Mesenchymal stem cell (in vitro differentiated cells and primary cell): ENCODE data around the gene PMCH.

ENCODE experiments used
- DNase-seq: peaks from one replicate; pipeline ENCODE4 v3.0.0-alpha.2; 2013
- H2AFZ ChIP-seq: one replicate; pipeline ENCODE4 v1.6.1; 2013; ENCODE audit warnings: low read depth, mild to moderate bottlenecking, control low read depth, inconsistent platforms, low read length, moderate library complexity
- H2AK5ac ChIP-seq: 2 replicates; pipeline ENCODE4 v1.6.1; 2013; ENCODE audit warnings: low read length, moderate library complexity, mild to moderate bottlenecking, inconsistent platforms; ENCODE audit not compliant: severe bottlenecking
- H2BK120ac ChIP-seq: one replicate; pipeline ENCODE4 v1.6.1; 2013; ENCODE audit warnings: low read depth, mild to moderate bottlenecking, inconsistent platforms, low read length, moderate library complexity
- H2BK12ac ChIP-seq, 2 experiments: one replicate each; pipeline ENCODE4 v1.6.1; 2013; ENCODE audit warnings: inconsistent platforms in 2 of 2, low read length in 2 of 2, mild to moderate bottlenecking in 2 of 2, moderate library complexity in 2 of 2, control low read depth in 1 of 2
- H2BK15ac ChIP-seq: one replicate; pipeline ENCODE4 v1.6.1; 2013; ENCODE audit warnings: mild to moderate bottlenecking, low read depth, inconsistent platforms; ENCODE audit not compliant: poor library complexity, severe bottlenecking
- H2BK5ac ChIP-seq: 2 replicates; pipeline ENCODE4 v1.6.1; 2013; ENCODE audit warnings: low read depth, mild to moderate bottlenecking, low read length, control low read depth, inconsistent platforms; ENCODE audit not compliant: poor library complexity, severe bottlenecking
- H3K14ac ChIP-seq, 2 experiments: one replicate each; pipeline ENCODE4 v1.6.1; 2013; ENCODE audit warnings: inconsistent platforms in 2 of 2, low read length in 2 of 2, control low read depth in 1 of 2, mild to moderate bottlenecking in 1 of 2, moderate library complexity in 1 of 2
- H3K18ac ChIP-seq, 2 experiments: one replicate each; pipeline ENCODE4 v1.6.1; 2013; ENCODE audit warnings: inconsistent platforms in 2 of 2, low read length in 2 of 2, control low read depth in 1 of 2, low read depth in 1 of 2, mild to moderate bottlenecking in 1 of 2
- H3K23ac ChIP-seq, 2 experiments: one replicate each; pipeline ENCODE4 v1.6.1; 2013; ENCODE audit warnings: inconsistent platforms in 2 of 2, low read length in 2 of 2, mild to moderate bottlenecking in 2 of 2, moderate library complexity in 2 of 2, control low read depth in 1 of 2
- H3K27ac ChIP-seq: 2 replicates; pipeline ENCODE4 v1.5.1; 2013; ENCODE audit warnings: mild to moderate bottlenecking, moderate library complexity, low read length, control low read depth, inconsistent platforms; ENCODE audit not compliant: poor library complexity, severe bottlenecking
- H3K27me3 ChIP-seq, 2 experiments: 2 replicates each; pipeline versions ENCODE4 v1.6.1 to v1.7.0; 2013; ENCODE audit warnings: low read length in 2 of 2, mild to moderate bottlenecking in 2 of 2, moderate library complexity in 2 of 2, control low read depth in 1 of 2, inconsistent platforms in 1 of 2; ENCODE audit not compliant: control insufficient read depth in 1 of 2, insufficient read depth in 1 of 2
- H3K36me3 ChIP-seq, 2 experiments: 2 replicates each; pipeline versions ENCODE4 v1.6.1 to v1.7.0; 2013; ENCODE audit warnings: low read length in 2 of 2, control low read depth in 1 of 2, inconsistent platforms in 1 of 2, low read depth in 1 of 2, mild to moderate bottlenecking in 1 of 2; ENCODE audit not compliant: insufficient read depth in 2 of 2, control insufficient read depth in 1 of 2
- H3K4ac ChIP-seq, 2 experiments: one replicate each; pipeline ENCODE4 v1.6.1; 2013; ENCODE audit warnings: inconsistent platforms in 2 of 2, low read length in 2 of 2, mild to moderate bottlenecking in 2 of 2, moderate library complexity in 2 of 2, control low read depth in 1 of 2, low read depth in 1 of 2
- H3K4me1 ChIP-seq: 2 replicates; pipeline ENCODE4 v1.6.1; 2013; ENCODE audit warnings: low read depth, low read length, control low read depth; ENCODE audit not compliant: control insufficient read depth, insufficient read depth
- H3K4me2 ChIP-seq: 2 replicates; pipeline ENCODE4 v1.6.1; 2013; ENCODE audit warnings: low read length, mild to moderate bottlenecking, inconsistent platforms; ENCODE audit not compliant: poor library complexity, severe bottlenecking
- H3K4me3 ChIP-seq, 2 experiments: 2 replicates each; pipeline versions ENCODE4 v1.5.1 to v1.7.0; 2013; ENCODE audit warnings: low read length in 2 of 2, mild to moderate bottlenecking in 2 of 2, control low read depth in 1 of 2, low read depth in 1 of 2; ENCODE audit not compliant: insufficient read depth in 1 of 2
- H3K79me1 ChIP-seq: replicated peaks from 2 replicates; pipeline ENCODE4 v1.6.1; 2013; ENCODE audit warnings: mild to moderate bottlenecking, control low read depth, low read length, inconsistent platforms; ENCODE audit not compliant: poor library complexity, severe bottlenecking
- H3K9ac ChIP-seq: 2 replicates; pipeline ENCODE4 v1.7.0; 2013; ENCODE audit warnings: mild to moderate bottlenecking, low read length, moderate library complexity
- H3K9me3 ChIP-seq: 2 replicates; pipeline ENCODE4 v1.7.0; 2013; ENCODE audit warnings: mild to moderate bottlenecking, low read length; ENCODE audit not compliant: control insufficient read depth
- H4K8ac ChIP-seq: one replicate; pipeline ENCODE4 v1.6.1; 2013; ENCODE audit warnings: inconsistent platforms, mild to moderate bottlenecking, low read length, moderate library complexity
- H4K91ac ChIP-seq: one replicate; pipeline ENCODE4 v1.6.1; 2013; ENCODE audit warnings: mild to moderate bottlenecking, low read length, inconsistent platforms
- WGBS: methylation state at CpG from one replicate; pipeline ENCODE4 v1.1.7; 2013; ENCODE audit warnings: mixed read lengths; 5-methylcytosine and 5-hydroxymethylcytosine counted together

The PMCH gene

DNA sequence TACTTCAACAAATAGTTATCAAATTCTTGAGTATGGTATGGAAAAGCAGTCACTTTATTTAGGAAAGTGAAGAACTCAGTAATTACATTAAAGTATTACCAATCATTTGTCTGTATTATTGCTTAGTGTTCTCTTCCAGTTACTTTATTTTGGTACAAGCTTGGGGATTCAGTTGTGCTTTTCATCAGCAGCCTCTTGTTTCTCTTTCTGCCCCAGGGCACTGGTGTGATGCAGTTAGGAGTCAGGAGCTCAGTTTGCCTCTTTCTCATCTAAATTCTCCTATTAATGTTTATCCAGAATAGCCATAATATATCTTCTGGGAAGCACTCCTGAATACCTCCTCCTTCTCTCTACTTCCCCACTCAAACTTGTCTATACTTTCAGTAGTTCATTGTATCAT lies 25.7 kb downstream of the PMCH start:
- no peak overlapping the region for H3K4ac ChIP-seq
- H3K4me3 ChIP-seq: no peak overlapping the region
- no peaks in the 10 kb centered on the region for H3K36me3 ChIP-seq
- no peak overlapping the region for H3K4me2 ChIP-seq
- no peaks in the 10 kb centered on the region for H3K27me3 ChIP-seq
- H2AFZ ChIP-seq: no peak overlapping the region
- no peak overlapping the region for H2BK5ac ChIP-seq
- H2BK120ac ChIP-seq: no peak overlapping the region
- H3K14ac ChIP-seq: no peak overlapping the region
- no peak overlapping the region for H2AK5ac ChIP-seq
- no peak overlapping the region for H4K8ac ChIP-seq
- H3K79me1 ChIP-seq: no peaks in the 10 kb centered on the region
- H3K27ac ChIP-seq: no peak overlapping the region
- DNase-seq: no peak
- H2BK12ac ChIP-seq: no peak overlapping the region
- H3K4me1 ChIP-seq: no peaks in the 10 kb centered on the region
- H2BK15ac ChIP-seq: no peak overlapping the region
- no peak overlapping the region for H3K23ac ChIP-seq
- H3K9me3 ChIP-seq: no peaks in the 10 kb centered on the region
- H3K18ac ChIP-seq: no peak overlapping the region
- H3K9ac ChIP-seq: peak overlapping the region; percentile 74
- no peak overlapping the region for H4K91ac ChIP-seq

DNA sequence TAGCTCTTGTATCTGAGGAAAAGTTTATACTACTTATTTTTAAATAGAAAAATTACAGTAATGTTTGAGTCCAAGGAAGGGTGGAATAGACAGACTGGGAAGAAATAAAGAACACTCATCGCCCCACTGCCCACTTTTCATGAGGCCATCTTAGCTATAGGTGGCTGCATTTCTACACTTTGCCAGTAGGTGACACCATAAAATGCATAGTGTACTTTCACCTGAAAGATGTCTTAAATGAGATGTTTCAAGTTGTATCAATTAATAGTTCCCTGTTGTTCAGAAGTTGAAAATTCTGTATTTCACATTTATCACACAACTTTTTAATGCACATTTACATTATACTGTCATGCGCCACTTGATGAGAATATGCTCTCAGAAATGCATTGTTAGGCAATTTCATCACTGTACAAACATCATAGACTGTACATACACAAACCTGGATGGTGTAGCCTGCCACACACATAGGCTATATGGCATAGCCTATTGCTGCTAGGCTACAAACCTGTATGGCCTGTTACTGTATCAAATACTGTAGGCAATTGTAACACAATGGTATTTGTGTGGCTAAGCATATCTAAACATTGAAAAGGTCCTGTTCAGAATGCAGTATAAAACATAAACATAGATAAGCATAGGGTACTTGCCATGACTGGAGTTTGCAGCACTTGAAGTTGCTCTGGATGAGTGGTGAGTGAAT lies 27.6 kb downstream of the PMCH start:
- peak; percentile 51 for DNase-seq
- Histone ChIP-seq H3K9ac (no peak overlapping the region), H3K14ac (no peak overlapping the region), H3K9me3 (no peaks in the 10 kb centered on the region), H2AK5ac (no peak overlapping the region), H3K4me1 (no peaks in the 10 kb centered on the region), H4K91ac (no peak overlapping the region), H3K36me3 (no peaks in the 10 kb centered on the region), H2BK12ac (no peak overlapping the region), H4K8ac (no peak overlapping the region), H3K79me1 (no peaks in the 10 kb centered on the region), H2BK120ac (no peak overlapping the region), H3K4ac (no peak overlapping the region), H3K18ac (peak overlapping the region in 1 of 2 experiments; percentile 57), H2BK15ac (no peak overlapping the region), H2BK5ac (no peak overlapping the region), H3K27me3 (no peaks in the 10 kb centered on the region), H3K27ac (no peak overlapping the region), H3K4me2 (no peak overlapping the region), H3K23ac (no peak overlapping the region), H2AFZ (no peak overlapping the region), H3K4me3 (no peak overlapping the region)
- 100% methylated on average over 2 of the region's 2 CpGs for WGBS

DNA sequence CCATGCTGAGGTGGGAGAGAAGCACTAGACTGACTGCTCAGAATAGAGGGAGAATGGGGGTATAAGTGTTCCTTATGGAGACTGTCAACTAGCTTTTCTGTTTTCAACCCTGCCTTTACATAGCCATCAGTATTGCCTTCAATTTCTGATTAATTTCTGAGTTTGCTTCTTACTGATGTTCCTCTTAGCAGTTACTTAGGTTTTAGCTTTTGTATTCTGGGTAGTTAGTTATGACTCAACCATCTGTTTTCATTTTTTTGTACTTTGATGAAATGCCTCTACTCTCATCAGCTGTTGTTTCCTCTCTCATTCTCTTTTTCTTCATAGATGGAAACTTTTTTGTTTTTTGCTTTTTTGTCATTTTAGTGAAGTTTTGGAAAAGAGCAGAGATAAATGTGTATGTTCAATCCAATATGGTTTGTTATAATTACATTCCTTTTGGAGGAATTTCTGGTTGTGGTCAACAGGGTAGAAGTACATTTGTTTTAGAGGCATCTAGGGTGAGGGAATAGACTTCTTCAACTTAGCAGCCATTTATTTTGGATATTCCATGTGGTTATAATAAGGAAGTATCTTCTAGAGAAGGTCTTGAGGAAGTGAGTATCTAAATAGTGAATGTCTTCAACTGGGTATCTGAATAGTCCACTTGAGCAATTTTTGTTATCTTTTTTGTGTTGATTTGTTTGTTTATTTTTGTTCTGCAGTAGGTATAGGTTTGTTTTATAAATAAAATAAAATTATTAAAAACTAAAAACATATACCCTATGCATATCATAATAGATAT lies 29.6 kb downstream of the PMCH start:
- peak overlapping the region in 1 of 2 experiments; percentile 43 for H3K18ac ChIP-seq
- H3K9me3 ChIP-seq: no peaks in the 10 kb centered on the region
- H2AFZ ChIP-seq: no peak overlapping the region
- no peak overlapping the region for H2BK5ac ChIP-seq
- no peak overlapping the region for H3K14ac ChIP-seq
- H2BK12ac ChIP-seq: no peak overlapping the region
- H3K79me1 ChIP-seq: no peaks in the 10 kb centered on the region
- H3K4me1 ChIP-seq: no peaks in the 10 kb centered on the region
- peak; percentile 4 for DNase-seq
- H2BK15ac ChIP-seq: no peak overlapping the region
- no peak overlapping the region for H2BK120ac ChIP-seq
- no peak overlapping the region for H2AK5ac ChIP-seq
- H3K23ac ChIP-seq: no peak overlapping the region
- H3K4ac ChIP-seq: no peak overlapping the region
- H3K9ac ChIP-seq: peak overlapping the region; percentile 25
- H3K27me3 ChIP-seq: no peaks in the 10 kb centered on the region
- H4K8ac ChIP-seq: no peak overlapping the region
- no peak overlapping the region for H3K27ac ChIP-seq
- H3K4me2 ChIP-seq: no peak overlapping the region
- H4K91ac ChIP-seq: no peak overlapping the region
- H3K4me3 ChIP-seq: no peak overlapping the region
- H3K36me3 ChIP-seq: no peaks in the 10 kb centered on the region

DNA sequence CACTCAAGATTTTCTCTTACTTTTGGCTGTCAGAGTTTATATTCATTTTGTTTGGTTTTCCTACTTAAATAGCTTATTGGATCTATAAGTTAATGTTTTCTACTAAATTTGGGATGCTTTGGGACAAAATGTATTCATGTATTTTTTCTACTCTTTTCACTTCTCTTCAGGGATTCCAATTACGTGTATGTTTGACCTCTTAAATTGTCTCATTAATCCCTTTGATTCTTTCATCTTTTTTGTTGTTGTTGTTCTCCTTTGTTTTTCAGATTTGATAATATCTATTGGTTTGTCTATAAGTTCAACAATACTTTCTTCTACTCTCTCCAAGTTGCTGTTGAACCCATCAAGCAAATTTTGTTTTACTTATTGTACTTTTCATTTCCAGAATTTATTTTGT lies 34.2 kb downstream of the PMCH start:
- Histone ChIP-seq H2BK5ac (no peak overlapping the region), H4K8ac (no peak overlapping the region), H2BK15ac (no peak overlapping the region), H3K9me3 (no peaks in the 10 kb centered on the region), H3K9ac (no peak overlapping the region), H2BK120ac (no peak overlapping the region), H3K4me1 (no peaks in the 10 kb centered on the region), H3K27ac (no peak overlapping the region), H3K36me3 (no peaks in the 10 kb centered on the region), H3K23ac (no peak overlapping the region), H3K27me3 (no peaks in the 10 kb centered on the region), H4K91ac (no peak overlapping the region), H2AK5ac (no peak overlapping the region), H3K14ac (no peak overlapping the region), H3K4me3 (no peak overlapping the region), H2BK12ac (no peak overlapping the region), H3K4ac (no peak overlapping the region), H3K4me2 (no peak overlapping the region), H3K18ac (no peak overlapping the region), H3K79me1 (no peaks in the 10 kb centered on the region), H2AFZ (no peak overlapping the region)
- no peak for DNase-seq
- no CpG with 5 or more reads among the region's 1 CpG for WGBS
